GM19099 (cell line): ENCODE data around the gene NSMF.

ENCODE experiments used
- POLR2A ChIP-seq: IDR thresholded peaks from 3 replicates; pipeline ENCODE4 v1.6.1; 2011; ENCODE audit warnings: low read depth; ENCODE audit not compliant: insufficient read length; ENCODE audit errors: extremely low read depth

NSMF gene

DNA sequence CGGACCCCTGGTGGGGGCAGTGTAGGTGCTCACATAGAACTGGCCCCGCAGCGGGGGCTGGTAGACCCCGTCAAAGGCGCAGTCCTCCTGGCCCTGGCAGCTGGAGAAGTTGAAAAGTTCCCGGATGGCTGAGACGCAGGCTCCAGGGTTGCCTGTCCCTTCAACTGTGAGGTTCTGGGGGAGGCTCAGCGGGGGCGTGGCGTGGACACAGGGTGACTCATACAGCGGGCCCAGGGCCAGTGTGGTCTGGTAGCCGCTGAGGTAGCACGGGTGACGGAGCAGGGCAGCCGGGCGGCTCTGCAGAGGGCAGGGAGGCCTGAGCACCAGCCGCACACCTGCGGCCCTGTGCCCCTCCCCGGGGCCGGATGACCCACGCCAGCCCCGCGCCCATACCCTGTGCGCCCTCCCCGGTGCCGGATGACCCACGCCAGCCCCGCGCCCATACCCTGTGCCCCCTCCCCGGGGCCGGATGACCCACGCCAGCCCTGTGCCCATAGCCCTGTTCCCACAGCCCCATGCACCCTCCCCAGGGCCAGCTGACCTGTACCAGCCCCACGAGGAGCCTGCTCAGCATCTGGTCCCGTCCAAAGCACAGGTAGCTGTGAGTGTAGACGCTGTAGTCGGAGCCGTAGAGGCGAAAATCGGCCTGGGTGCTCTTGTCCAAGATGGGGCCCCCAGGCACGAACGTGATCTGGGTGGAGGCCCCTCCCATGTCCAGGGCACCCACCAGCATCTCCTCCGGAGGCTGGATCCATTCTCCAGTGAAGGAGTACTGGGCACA is 23.0 kb downstream of the NSMF start:
- no peak for TF ChIP-seq POLR2A

DNA sequence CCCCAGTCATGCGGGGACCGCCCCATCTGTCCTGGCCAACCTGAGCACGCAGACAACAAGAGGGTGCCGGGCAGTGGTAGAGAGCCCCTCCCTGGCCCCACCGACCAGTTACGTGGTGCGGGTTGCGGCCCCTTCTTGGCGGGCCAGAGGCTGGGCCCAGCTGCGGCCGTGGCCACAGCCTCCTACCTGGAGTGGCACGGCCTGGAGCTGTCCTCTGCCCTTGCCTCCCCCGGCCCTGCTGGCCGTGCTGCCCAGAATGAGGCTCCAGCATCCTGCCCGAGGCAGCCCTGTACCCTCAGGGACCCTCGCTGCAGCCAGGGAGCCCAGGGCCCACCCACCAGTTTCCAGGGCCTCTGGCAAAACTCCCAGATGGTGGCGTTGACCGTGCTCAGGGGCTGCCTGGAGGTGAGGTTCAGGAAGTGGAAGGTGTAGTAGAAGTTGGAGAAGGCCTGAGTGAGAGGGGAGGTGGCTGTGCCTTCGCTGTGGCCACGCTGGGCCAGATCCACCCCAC is 23.7 kb downstream of the NSMF start:
- no peak for TF ChIP-seq POLR2A

DNA sequence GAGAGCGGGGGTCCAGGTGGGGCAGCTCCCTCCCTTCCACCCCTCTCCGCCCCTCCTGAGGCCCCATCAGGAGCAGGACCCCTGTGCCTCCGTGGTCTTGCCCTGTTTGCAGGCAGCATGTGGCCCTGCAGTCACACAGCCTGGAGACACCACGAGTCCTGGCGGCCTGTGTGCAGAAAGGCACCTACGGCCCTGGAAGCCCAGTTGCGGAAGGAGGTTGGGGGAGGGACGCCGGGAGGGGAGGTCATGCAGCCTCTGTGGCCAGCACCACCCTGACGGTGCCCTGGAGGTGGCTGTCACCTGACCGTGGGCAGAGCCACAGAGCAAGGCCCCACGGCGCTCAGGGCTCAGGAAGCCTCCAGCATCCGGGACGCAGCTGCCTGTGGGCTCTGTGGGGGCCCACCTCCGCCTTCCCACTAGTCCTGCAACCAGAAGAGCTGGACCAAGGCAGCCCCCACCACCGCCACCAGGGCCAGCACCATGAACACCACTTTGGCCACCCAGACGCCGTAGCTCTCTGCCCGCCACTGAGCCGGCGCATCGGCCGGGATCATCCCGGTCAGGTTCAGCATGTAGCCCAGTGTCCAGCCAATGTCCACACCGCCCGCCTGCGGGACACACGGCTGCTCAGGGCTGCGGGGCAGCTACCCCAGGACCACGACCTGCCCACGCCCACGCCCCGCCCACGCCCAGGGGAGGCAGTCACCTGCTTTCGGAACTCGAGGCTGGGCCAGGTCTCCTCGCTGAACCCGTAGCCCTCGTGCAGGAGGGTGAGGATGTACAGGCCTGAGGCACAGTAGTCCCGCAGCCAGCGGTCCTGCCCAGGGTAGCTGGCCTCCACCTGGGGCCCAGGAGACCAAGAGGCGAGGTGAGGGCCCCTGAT is 24.4 kb downstream of the NSMF start:
- TF ChIP-seq POLR2A: no peak

- no peak for TF ChIP-seq POLR2A
Measured at GRCh38 chr9:137433916-137434431, 25.2 kb downstream of the NSMF start.

- no peak for TF ChIP-seq POLR2A
Measured at GRCh38 chr9:137433349-137433915, 25.7 kb downstream of the NSMF start.

DNA sequence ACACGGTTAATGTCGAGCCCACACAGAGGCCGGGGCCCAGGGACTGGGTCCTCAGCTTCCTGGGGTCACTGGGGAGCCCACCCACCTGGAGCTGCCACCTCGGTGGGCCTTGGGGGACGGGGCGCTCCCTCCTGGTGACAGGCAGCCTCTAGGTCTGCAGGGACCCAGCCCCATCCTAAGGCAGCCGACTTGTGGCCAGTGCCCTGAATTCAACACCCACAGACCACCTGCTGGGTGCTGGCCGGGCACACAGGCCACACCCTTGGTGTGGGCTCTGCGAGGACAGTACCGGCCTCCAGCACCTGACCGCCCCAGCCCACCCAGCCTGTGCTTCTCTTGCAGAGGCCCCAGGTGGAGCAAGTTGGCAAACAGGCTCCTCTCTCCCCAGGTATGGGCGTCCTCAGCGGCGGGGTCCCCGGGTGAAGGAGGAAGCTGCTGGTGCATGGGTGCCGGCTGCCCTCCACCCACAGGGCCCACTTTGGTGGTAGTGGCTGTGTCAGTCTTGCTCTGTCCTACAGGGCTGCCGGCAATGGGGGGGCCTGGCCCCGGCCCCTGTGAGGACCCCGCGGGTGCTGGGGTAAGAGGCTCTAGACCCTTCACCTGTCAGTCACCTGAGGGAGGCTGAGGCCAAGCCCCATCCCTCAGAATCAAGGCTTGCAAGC is 26.3 kb downstream of the NSMF start:
- no peak for TF ChIP-seq POLR2A

DNA sequence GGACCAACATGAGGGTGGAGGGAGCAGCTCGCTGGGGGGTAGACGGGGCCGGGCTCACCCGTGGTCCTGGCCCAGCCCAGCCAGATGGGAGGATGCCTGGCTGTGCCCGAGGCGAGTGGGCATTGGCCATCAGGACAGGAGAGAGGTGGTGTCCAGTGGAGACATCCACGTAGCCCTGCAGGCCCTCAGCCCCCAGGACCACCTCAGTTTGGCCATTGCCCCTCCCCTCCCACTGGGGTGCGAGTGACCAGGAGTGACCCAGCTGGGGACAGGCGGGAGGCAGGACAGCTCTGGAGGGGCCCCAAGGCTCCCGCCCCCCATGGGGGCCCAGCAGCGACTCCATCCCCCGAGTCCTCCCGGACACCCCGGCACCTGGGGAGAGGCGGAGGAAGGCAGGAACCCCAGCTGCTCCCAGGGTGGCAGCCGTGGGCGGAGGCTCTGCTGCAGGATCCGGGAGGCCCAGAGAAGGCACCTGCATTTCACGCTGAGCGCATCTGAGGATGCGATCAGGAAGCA is 27.7 kb downstream of the NSMF start:
- no peak for TF ChIP-seq POLR2A

DNA sequence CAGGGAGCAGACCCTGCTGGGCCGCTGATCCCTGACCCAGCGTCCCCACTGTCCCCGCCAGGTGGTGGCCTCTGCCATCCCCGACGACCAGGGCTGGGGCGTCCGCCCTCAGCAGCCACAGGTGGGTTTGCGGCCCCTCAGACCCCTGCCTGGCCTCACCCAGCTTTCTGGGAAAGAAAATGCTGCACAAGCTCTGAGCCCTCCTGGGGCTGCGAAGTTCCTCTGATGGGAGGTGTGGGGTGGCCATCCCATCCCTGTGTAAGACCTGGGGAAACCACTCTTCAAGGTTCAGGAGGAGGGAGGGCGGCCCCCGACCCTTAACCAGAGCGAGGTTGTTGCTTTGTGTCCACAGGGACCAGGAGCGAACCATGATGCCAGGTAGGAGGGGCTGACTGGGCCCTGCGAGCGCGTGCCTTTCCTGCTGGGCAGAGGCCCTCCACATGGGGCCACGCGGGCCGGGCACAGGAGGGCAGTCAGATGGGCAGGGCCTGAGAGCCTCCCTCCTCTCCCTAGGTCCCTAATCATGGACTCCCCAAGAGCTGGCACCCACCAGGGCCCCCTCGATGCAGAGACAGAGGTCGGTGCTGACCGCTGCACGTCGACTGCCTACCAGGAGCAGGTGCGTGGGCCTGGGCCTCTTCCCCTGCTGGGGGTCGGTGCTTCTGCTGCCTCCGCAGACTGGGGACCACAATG is 28.3 kb downstream of the NSMF start:
- no peak for TF ChIP-seq POLR2A

GRCh38 chr9:137429974-137430722 is 29.0 kb downstream of the NSMF start:
- TF ChIP-seq POLR2A: no peak

- no peak for TF ChIP-seq POLR2A
Measured at GRCh38 chr9:137429546-137429890, 29.6 kb downstream of the NSMF start.

DNA sequence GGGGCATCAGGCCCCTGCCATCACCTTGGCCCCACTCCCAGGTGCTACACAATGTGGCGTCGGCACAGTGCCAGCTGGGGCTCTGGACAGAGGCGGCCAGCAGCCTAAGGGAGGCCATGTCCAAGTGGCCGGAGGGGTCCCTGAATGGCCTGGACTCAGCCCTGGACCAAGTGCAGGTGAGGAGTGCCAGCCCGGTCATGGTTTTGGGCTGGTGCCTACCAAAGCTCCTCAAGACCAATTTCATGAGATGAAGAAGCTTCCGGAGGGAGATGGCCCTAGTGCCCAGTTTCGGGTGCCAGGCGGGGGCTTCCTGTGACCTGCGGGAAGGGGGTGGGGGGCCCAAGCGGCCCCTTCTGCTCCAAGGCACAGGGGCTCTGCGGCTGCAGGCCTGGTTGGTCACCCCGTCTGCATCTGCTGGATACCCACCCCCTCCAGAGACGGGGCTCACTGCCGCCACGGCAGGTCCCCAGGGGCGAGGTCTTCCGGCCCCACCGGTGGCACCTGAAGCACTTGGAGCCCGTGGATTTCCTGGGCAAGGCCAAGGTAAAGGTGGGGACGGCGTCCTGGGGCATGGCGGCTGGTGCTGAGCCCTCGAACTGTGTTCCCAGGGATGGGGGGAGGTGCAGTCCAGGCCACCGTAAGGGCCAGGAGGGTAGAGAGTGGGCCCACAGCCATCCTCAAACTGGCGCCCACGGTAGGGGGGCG is 30.1 kb downstream of the NSMF start:
- TF ChIP-seq POLR2A: no peak

GRCh38 chr9:137428311-137428630 is 30.9 kb downstream of the NSMF start:
- TF ChIP-seq POLR2A: no peak

DNA sequence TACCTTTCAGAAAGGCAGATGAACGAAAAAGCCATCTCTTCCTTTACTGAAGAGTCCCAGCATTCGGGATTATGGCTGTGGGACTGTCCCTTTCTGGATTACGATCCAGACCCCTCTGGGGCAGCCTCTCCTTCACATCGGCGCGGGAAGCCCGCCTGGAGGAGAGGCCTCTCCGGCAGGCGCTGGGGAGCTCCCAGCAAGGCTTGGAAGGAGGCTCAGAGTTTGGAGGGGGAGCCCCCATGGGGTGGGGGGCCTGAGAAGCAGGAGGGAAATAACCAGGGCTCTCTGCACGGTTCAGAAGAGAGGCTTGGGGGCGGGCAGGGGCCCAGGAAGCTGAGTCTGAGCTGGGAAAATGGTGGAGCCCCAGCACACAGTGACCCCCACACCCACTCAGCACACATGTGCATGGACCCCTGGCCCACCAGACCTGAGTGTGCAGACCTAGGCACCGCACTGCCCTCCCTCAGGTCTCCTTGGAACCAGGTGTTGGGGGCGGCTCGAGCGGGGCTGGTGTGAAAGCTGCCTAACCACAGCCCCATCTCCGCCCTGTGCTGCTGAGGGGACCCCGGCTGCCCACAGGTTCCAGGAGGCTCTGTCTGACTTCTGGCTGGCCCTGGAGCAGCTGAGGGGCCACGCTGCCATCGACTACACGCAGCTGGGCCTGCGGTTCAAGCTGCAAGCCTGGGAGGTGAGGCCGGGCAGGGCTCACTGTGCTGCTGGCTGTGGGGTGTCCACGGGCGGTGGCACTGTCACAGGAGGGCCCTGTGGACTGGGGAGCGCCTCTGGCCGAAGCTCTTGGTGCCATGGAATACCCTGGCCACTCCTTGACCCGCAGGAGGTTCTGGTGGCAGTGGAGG is 31.5 kb downstream of the NSMF start:
- TF ChIP-seq POLR2A: no peak
